ENCODE data around the gene CD8B.
"Not testable (repeated sequence)": the region's sequence is repeated elsewhere in the genome, so short reads cannot be mapped to it uniquely, and the experiment has no call there.

The CD8B gene

GRCh38 chr2:86836915-86837695 lies 24.6 kb downstream of the CD8B start:
- not testable (repeated sequence) for DNase-seq (ENCODE audit: low read depth)

GRCh38 chr2:86835548-86835889 lies 26.2 kb downstream of the CD8B start:
- not testable (repeated sequence) for DNase-seq (ENCODE audit: low read depth)

- DNase-seq (ENCODE audit: low read depth): no peak
These were observed 28.4 kb downstream of the CD8B start for GRCh38 chr2:86833315-86833714.

GRCh38 chr2:86832334-86833096 lies 29.2 kb downstream of the CD8B start:
- no peak for DNase-seq (ENCODE audit: low read depth)

- DNase-seq (ENCODE audit: low read depth): no peak
These were observed 30.1 kb downstream of the CD8B start for GRCh38 chr2:86831537-86831936.

- no peak for DNase-seq (ENCODE audit: low read depth)
These were observed 34.7 kb downstream of the CD8B start for GRCh38 chr2:86826951-86827350.

GRCh38 chr2:86825693-86826381 lies 35.8 kb downstream of the CD8B start:
- no peak for DNase-seq (ENCODE audit: low read depth)

- DNase-seq (ENCODE audit: low read depth): no peak
These were observed 36.5 kb downstream of the CD8B start for GRCh38 chr2:86825036-86825692.

- DNase-seq (ENCODE audit: low read depth): no peak
These were observed 38.9 kb downstream of the CD8B start for GRCh38 chr2:86822668-86823345.

GRCh38 chr2:86821842-86822241 lies 39.8 kb downstream of the CD8B start:
- no peak for DNase-seq (ENCODE audit: low read depth)

GRCh38 chr2:86821306-86821705 lies 40.4 kb downstream of the CD8B start:
- DNase-seq (ENCODE audit: low read depth): no peak

- DNase-seq (ENCODE audit: low read depth): no peak
These were observed 42.7 kb downstream of the CD8B start for GRCh38 chr2:86818957-86819356.

GRCh38 chr2:86818114-86818801 lies 43.4 kb downstream of the CD8B start:
- no peak for DNase-seq (ENCODE audit: low read depth)

- DNase-seq (ENCODE audit: low read depth): no peak
These were observed 46.1 kb downstream of the CD8B start for GRCh38 chr2:86815611-86816010.

GRCh38 chr2:86809481-86810121 lies 52.1 kb downstream of the CD8B start:
- DNase-seq (ENCODE audit: low read depth): no peak

- peak; percentile 92 for DNase-seq (ENCODE audit: low read depth)
These were observed 53.1 kb downstream of the CD8B start for GRCh38 chr2:86808315-86809161.

- peak; percentile 56 for DNase-seq (ENCODE audit: low read depth)
These were observed 54.0 kb downstream of the CD8B start for GRCh38 chr2:86807468-86808275.

GRCh38 chr2:86807133-86807467 lies 54.6 kb downstream of the CD8B start:
- DNase-seq (ENCODE audit: low read depth): no peak
